Upper lobe of left lung (tissue), 6 donors: Measurements from ENCODE around the gene TPO. TPM values are rescaled to one million over a fixed set of nuclear protein-coding genes. Genes with fewer than 3 reads are reported as not detected.
A peak's percentile ranks its signal among the peaks of the same experiment; 100 is the strongest.

Experiments used
- ATAC-seq, 2 donors: fragments of 200-7000 bp; cut with Tn5 transposase; one replicate each; pipeline ENCODE4 v1.9.1; 2022; ENCODE audit warnings: mild to moderate bottlenecking in 2 of 2, moderate library complexity in 2 of 2; ENCODE audit not compliant: low FRiP score in 2 of 2
- DNase-seq, 2 donors: peaks; one replicate each; pipeline ENCODE4 v3.0.0-alpha.2; 2019 to 2020
- H3K27ac ChIP-seq, 4 donors: fragments of 200-600 bp; sonication (generic); one replicate each; pipeline ENCODE4 v1.5.1; 2016 to 2019
- H3K27me3 ChIP-seq, 4 donors: fragments of 200-600 bp; sonication (generic); one replicate each; pipeline ENCODE4 v1.5.1; 2017 to 2019
- H3K36me3 ChIP-seq, 4 donors: fragments of 200-600 bp; sonication (generic); one replicate each; pipeline ENCODE4 v1.5.1; 2016 to 2019
- H3K4me1 ChIP-seq, 4 donors: fragments of 200-600 bp; sonication (generic); one replicate each; pipeline ENCODE4 v1.5.1; 2018 to 2019
- H3K4me3 ChIP-seq, 4 donors: fragments of 200-600 bp; sonication (generic); one replicate each; pipeline ENCODE4 v1.5.1; 2017 to 2019; ENCODE audit warnings: mild to moderate bottlenecking in 2 of 4, moderate library complexity in 1 of 4
- H3K9me3 ChIP-seq, 4 donors: fragments of 200-600 bp; sonication (generic); one replicate each; pipeline ENCODE4 v1.5.1; 2018 to 2019
- EP300 ChIP-seq, 4 donors: sonication (generic); formaldehyde crosslinking; IDR thresholded peaks; one replicate each; pipeline ENCODE4 v1.5.1; 2017; ENCODE audit warnings: antibody characterized with exemption in 4 of 4, control low read depth in 2 of 4
- POLR2A ChIP-seq, 4 donors: fragments of 450-650 bp; IDR thresholded peaks; one replicate each; pipeline ENCODE4 v1.5.1; 2016 to 2017; ENCODE audit warnings: antibody characterized with exemption in 4 of 4, mild to moderate bottlenecking in 2 of 4
- POLR2AphosphoS5 ChIP-seq, 2 donors: sonication (generic); formaldehyde crosslinking; IDR thresholded peaks; one replicate each; pipeline ENCODE4 v1.5.1; 2017; ENCODE audit warnings: antibody characterized with exemption in 2 of 2
- whole genome bisulfite sequencing, 2 donors: methylation state at CpG; one replicate each; pipeline ENCODE4 v1.1.5; 2017 to 2018; 5-methylcytosine and 5-hydroxymethylcytosine counted together
- total RNA-seq, 6 donors: library from RNA; depleted of rRNA in 4 of 6; stranded (reverse); fragments of >200 nt in 4 of 6; gene quantifications; one replicate each; pipeline versions ENCODE4 v1.1.0 to v1.2.1, GENCODE V29; 2016 to 2021
- TF ChIP-seq, protein P1 (sequence below), 6 experiments: fragments of 450-650 bp in 4 of 6; fragments of 200-600 bp in 2 of 6; sonication (generic) in 2 of 6; IDR thresholded peaks; one replicate each; pipeline ENCODE4 v1.5.1; 2016 to 2019; ENCODE audit warnings: antibody characterized with exemption in 6 of 6
- donor health status: DM: no; HTN: no; CAD: no; lungs with moderate emphysema.
- donor health status: DM: no; HTN: yes; CAD: no; lungs with severe emphysema.

The TPO gene
- total RNA-seq, 6 donors from 2014 or later = 0.06 to 0.39 TPM; not detected in 4

DNA sequence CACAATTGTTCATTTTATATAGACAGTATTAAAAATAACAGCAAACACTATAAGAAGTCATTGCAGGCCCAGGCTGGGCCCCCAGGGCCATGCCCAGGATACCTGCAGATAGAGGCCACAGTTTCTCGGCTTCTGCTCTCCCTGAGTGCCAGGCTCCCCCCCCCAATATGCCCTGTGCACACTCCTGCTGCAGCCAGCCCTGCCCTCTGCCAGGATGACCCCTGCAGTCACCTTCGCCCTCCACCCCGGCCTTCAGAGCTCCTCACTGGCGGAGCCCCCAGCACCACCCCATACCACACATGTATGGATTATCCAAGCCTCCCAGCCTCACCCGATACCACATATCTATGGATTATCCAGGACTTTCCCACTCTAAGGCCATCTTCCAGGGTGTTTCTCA, 104.5 kb downstream of the TPO start:
- TF ChIP-seq POLR2A (IDR thresholded peaks at IDR 0.05) (no peak), POLR2AphosphoS5 (IDR thresholded peaks at IDR 0.05) (no peak), EP300 (IDR thresholded peaks at IDR 0.05) (no peak)
- TF ChIP-seq, protein P1, sequence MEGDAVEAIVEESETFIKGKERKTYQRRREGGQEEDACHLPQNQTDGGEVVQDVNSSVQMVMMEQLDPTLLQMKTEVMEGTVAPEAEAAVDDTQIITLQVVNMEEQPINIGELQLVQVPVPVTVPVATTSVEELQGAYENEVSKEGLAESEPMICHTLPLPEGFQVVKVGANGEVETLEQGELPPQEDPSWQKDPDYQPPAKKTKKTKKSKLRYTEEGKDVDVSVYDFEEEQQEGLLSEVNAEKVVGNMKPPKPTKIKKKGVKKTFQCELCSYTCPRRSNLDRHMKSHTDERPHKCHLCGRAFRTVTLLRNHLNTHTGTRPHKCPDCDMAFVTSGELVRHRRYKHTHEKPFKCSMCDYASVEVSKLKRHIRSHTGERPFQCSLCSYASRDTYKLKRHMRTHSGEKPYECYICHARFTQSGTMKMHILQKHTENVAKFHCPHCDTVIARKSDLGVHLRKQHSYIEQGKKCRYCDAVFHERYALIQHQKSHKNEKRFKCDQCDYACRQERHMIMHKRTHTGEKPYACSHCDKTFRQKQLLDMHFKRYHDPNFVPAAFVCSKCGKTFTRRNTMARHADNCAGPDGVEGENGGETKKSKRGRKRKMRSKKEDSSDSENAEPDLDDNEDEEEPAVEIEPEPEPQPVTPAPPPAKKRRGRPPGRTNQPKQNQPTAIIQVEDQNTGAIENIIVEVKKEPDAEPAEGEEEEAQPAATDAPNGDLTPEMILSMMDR (IDR thresholded peaks at IDR 0.05) = no peak
- ATAC-seq = peak in 1 of 2 donors; percentile 34
- Histone ChIP-seq H3K36me3 (no peaks in the 10 kb centered on the region), H3K4me3 (no peak overlapping the region), H3K9me3 (no peaks in the 10 kb centered on the region), H3K27me3 (no peaks in the 10 kb centered on the region), H3K27ac (no peak overlapping the region), H3K4me1 (peaks cover 0 to 10% (median 0%) of the 10 kb centered on the region in 4 donors)
- peak in 1 of 2 donors; percentile 24 for DNase-seq
- WGBS, 2 donors = 93 to 99% methylated on average over 5 of the region's 5 CpGs

DNA sequence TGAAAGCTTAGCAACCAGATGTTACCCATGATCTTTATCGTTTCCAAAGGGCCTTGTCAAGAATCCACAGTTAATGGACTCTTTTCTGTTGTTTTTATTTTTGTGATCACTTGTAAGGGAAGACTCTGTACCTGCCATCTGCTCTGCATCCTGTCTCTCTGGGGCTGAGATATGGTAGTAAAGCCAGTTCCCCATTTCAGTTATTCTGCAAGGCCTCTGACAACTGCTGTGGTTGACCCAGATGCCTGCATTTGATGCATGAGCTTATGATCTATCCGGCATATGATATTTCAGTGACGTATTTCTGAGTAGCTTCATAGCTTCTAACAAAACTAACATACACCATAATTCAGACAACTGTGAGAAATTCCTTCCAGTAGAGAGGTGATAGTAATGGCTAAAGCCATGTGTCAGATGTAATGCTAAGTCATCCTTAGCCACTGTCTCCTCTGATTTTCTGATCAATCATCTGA, 105.1 kb downstream of the TPO start:
- 55 to 74% methylated on average over 3 of the region's 3 CpGs for whole genome bisulfite sequencing, 2 donors
- TF ChIP-seq EP300 (IDR thresholded peaks at IDR 0.05) (no peak), POLR2AphosphoS5 (IDR thresholded peaks at IDR 0.05) (no peak), POLR2A (IDR thresholded peaks at IDR 0.05) (no peak)
- TF ChIP-seq, protein P1 (IDR thresholded peaks at IDR 0.05) = no peak
- no peaks in the 10 kb centered on the region for H3K36me3 ChIP-seq
- DNase-seq (no peak), ATAC-seq (no peak)
- no peaks in the 10 kb centered on the region for H3K9me3 ChIP-seq
- H3K27ac ChIP-seq = no peak overlapping the region
- no peak overlapping the region for H3K4me3 ChIP-seq
- H3K4me1 ChIP-seq = peaks cover 0 to 10% (median 0%) of the 10 kb centered on the region in 4 donors
- no peaks in the 10 kb centered on the region for H3K27me3 ChIP-seq

DNA sequence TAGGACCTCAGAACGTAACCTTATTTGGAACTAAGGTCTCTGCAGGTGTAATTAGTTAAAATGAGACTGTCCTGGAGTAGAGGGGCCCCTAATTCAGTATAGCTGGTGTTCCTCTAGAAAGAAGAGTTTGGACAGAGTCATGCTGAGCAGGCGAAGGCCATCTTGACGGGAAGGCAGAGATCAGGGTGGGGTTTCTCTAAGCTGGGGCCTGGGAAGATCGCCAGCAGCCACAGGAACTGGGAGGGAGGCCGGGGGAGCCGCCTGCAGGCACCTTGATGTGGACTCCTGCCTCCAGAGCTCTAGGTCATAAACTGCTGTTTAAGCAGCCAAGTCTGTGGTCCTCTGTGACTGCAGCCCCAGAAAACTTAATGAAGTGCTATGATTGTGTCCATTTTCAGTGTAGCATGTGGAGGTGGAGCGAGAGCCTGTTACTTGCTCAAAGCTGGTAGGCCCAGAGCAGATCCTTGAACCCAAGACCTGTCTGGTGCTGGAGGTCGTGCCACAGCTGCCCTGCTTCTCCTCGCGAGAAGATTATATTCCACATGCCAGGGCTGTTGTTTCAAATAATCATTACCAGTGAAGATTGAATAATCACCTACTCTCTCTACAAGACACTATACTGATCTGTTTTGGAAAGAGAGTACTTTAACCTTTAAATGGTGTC, 105.7 kb downstream of the TPO start:
- WGBS, 2 donors = 57 to 75% methylated on average over 7 to 10 of the region's 10 CpGs

DNA sequence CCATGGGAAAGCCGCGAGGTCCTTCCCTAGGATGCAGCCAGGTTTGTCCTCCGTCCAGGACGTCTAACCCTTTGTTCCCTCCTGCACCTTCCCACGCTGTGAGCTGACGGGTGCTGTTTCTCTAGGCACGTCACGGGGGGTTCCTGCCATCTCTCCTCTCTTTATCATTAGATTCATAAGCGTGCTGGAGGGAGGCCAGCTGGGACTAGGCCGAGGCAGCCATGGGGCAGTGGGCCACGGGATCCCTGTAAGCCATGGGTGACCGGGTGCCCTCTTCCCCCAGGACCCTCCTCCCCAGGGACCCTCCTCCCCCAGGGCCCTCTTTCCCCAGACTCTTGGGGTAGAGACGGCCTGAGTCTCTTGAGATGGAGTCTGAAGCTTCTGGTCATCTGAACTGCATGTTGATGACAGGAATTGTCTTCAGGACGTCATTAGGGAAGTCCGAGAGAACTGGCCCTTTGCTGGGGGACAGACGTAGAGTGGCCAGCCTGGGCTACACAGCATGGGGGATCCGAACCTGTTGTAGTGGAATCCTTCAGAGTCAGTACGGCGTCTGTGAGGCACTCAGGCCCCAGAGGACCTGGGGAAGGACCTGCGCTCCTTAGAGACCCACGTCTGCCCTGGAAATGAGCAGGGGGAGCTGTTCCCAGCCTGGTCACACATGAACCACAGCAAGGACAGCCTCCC, 108.1 kb downstream of the TPO start:
- Histone ChIP-seq H3K4me1 (peaks cover 0 to 10% (median 0%) of the 10 kb centered on the region in 4 donors), H3K27ac (no peak overlapping the region), H3K4me3 (no peak overlapping the region), H3K9me3 (no peaks in the 10 kb centered on the region), H3K27me3 (no peaks in the 10 kb centered on the region), H3K36me3 (no peaks in the 10 kb centered on the region)
- DNase-seq (peak in 1 of 2 donors; percentile 30), ATAC-seq (peak; percentile 12 to 14)
- TF ChIP-seq, protein P1 (IDR thresholded peaks at IDR 0.05) = no peak
- TF ChIP-seq EP300 (IDR thresholded peaks at IDR 0.05) (no peak), POLR2AphosphoS5 (IDR thresholded peaks at IDR 0.05) (no peak)
- 89 to 91% methylated on average over 16 to 21 of the region's 21 CpGs for WGBS, 2 donors

More for the DNA sequence above, 105.7 kb downstream of the TPO start:
- H3K4me1 ChIP-seq = peaks cover 0 to 10% (median 0%) of the 10 kb centered on the region in 4 donors
- H3K27ac ChIP-seq = no peak overlapping the region
- H3K27me3 ChIP-seq = no peaks in the 10 kb centered on the region
- TF ChIP-seq, protein P1 (IDR thresholded peaks at IDR 0.05) = no peak
- TF ChIP-seq POLR2AphosphoS5 (IDR thresholded peaks at IDR 0.05) (no peak), POLR2A (IDR thresholded peaks at IDR 0.05) (no peak), EP300 (IDR thresholded peaks at IDR 0.05) (no peak)
- no peaks in the 10 kb centered on the region for H3K36me3 ChIP-seq
- H3K9me3 ChIP-seq = no peaks in the 10 kb centered on the region
- H3K4me3 ChIP-seq = no peak overlapping the region
- DNase-seq (peak; percentile 36 to 38), ATAC-seq (peak in 1 of 2 donors; percentile 17)
